GM23338 (cell line): ENCODE results near the gene CHRD. TPM values are rescaled to one million over a fixed set of nuclear protein-coding genes. Genes with fewer than 3 reads are reported as not detected.

Experiments used
- ATAC-seq: fragments of 200-7000 bp; cut with Tn5 transposase; 3 replicates; pipeline ENCODE4 v1.9.1; 2020
- DNase-seq: peaks from one replicate; pipeline ENCODE4 v3.0.0-alpha.2; 2015; ENCODE audit warnings: low spot score
- H2AFZ ChIP-seq: fragments of 200-600 bp; sonication (generic); 2 replicates; pipeline ENCODE4 v1.8.0; 2016; ENCODE audit warnings: antibody characterized with exemption, mild to moderate bottlenecking, moderate library complexity
- H3F3A ChIP-seq: fragments of 200-600 bp; sonication (generic); replicated peaks from 2 replicates; pipeline ENCODE4 v1.8.0; 2017; ENCODE audit warnings: antibody characterized with exemption, mixed run types, low read depth
- H3K27ac ChIP-seq: fragments of 200-600 bp; sonication (generic); 2 replicates; pipeline ENCODE4 v1.6.1; 2016; ENCODE audit warnings: low read depth
- H3K27me3 ChIP-seq: fragments of 200-600 bp; sonication (generic); 2 replicates; pipeline ENCODE4 v1.8.0; 2016; ENCODE audit warnings: mild to moderate bottlenecking, mixed run types, moderate library complexity; ENCODE audit not compliant: insufficient read depth
- H3K36me3 ChIP-seq: fragments of 200-600 bp; sonication (generic); 2 replicates; pipeline ENCODE4 v1.8.0; 2016; ENCODE audit warnings: mild to moderate bottlenecking; ENCODE audit not compliant: insufficient read depth
- H3K4me1 ChIP-seq: fragments of 200-600 bp; sonication (generic); 2 replicates; pipeline ENCODE4 v1.8.0; 2016; ENCODE audit warnings: mild to moderate bottlenecking, moderate library complexity; ENCODE audit not compliant: insufficient read depth
- H3K4me2 ChIP-seq: fragments of 200-600 bp; sonication (generic); 2 replicates; pipeline ENCODE4 v1.7.1; 2017; ENCODE audit warnings: mixed run types
- H3K4me3 ChIP-seq: fragments of 200-600 bp; sonication (generic); 2 replicates; pipeline ENCODE4 v1.6.1; 2016; ENCODE audit warnings: mixed run types
- H3K79me2 ChIP-seq: fragments of 200-600 bp; sonication (generic); replicated peaks from 2 replicates; pipeline ENCODE4 v1.8.0; 2017; ENCODE audit warnings: mild to moderate bottlenecking; ENCODE audit not compliant: insufficient read depth
- H3K9me2 ChIP-seq: fragments of 200-600 bp; sonication (generic); 2 replicates; pipeline ENCODE4 v1.8.0; 2017; ENCODE audit not compliant: insufficient read depth
- H4K20me1 ChIP-seq: fragments of 200-600 bp; sonication (generic); replicated peaks from 2 replicates; pipeline ENCODE4 v1.8.0; 2017; ENCODE audit warnings: mild to moderate bottlenecking; ENCODE audit not compliant: insufficient read depth
- H3K27ac Mint-ChIP-seq: 2 replicates; pipeline ENCODE4 v1.8.0; 2020; ENCODE audit warnings: inconsistent platforms, mild to moderate bottlenecking, moderate library complexity, mixed read lengths
- H3K27me3 Mint-ChIP-seq: 3 replicates; pipeline ENCODE4 v1.8.0; 2022; ENCODE audit warnings: low read depth, mild to moderate bottlenecking, moderate library complexity, mixed read lengths, inconsistent platforms; ENCODE audit not compliant: insufficient read depth, poor library complexity
- H3K36me3 Mint-ChIP-seq: 3 replicates; pipeline ENCODE4 v1.8.0; 2021; ENCODE audit warnings: low read depth, mild to moderate bottlenecking, inconsistent platforms, moderate library complexity, mixed read lengths
- H3K4me1 Mint-ChIP-seq: 3 replicates; pipeline ENCODE4 v1.8.0; 2020; ENCODE audit warnings: mild to moderate bottlenecking, inconsistent platforms, mixed read lengths
- H3K4me3 Mint-ChIP-seq: 3 replicates; pipeline ENCODE4 v1.8.0; 2021; ENCODE audit warnings: moderate library complexity, mild to moderate bottlenecking, inconsistent platforms, mixed read lengths
- H3K9me3 Mint-ChIP-seq: 3 replicates; pipeline ENCODE4 v1.8.0; 2020; ENCODE audit warnings: moderate library complexity, mild to moderate bottlenecking, inconsistent platforms, mixed read lengths
- CREB1 ChIP-seq: fragments of 250-450 bp; sonication (Bioruptor Pico); IDR thresholded peaks from 2 replicates; pipeline ENCODE4 v1.5.0; 2020; ENCODE audit warnings: low read depth, mild to moderate bottlenecking, moderate library complexity
- CTCF ChIP-seq, 2 experiments: fragments of 200-600 bp in 1 of 2; sonication (generic) in 1 of 2; conservative IDR thresholded peaks; 2 replicates each; pipeline versions ENCODE4 v1.5.1 to v1.6.1; 2016 to 2017; ENCODE audit warnings: antibody characterized with exemption in 2 of 2, low read depth in 2 of 2, mild to moderate bottlenecking in 2 of 2, moderate library complexity in 1 of 2
- ETS1 ChIP-seq: IDR thresholded peaks from 2 replicates; pipeline ENCODE4 v1.6.1; 2016; ENCODE audit warnings: antibody characterized with exemption
- EZH2 ChIP-seq: fragments of 200-600 bp; sonication (generic); IDR thresholded peaks from one replicate; pipeline ENCODE4 v1.8.0; 2017; ENCODE audit warnings: antibody characterized with exemption, mild to moderate bottlenecking, low read depth; ENCODE audit not compliant: unreplicated experiment
- EZH2phosphoT487 ChIP-seq: fragments of 200-600 bp; sonication (generic); IDR thresholded peaks from one replicate; pipeline ENCODE4 v1.8.1; 2018; ENCODE audit warnings: antibody characterized with exemption; ENCODE audit not compliant: unreplicated experiment
- JUNB ChIP-seq: IDR thresholded peaks from one replicate; pipeline ENCODE4 v1.6.1; 2016; ENCODE audit warnings: antibody characterized with exemption; ENCODE audit not compliant: unreplicated experiment
- NANOG ChIP-seq: IDR thresholded peaks from 2 replicates; pipeline ENCODE4 v1.6.1; 2016; ENCODE audit warnings: antibody characterized with exemption, borderline replicate concordance
- POLR2AphosphoS5 ChIP-seq: IDR thresholded peaks from 2 replicates; pipeline ENCODE4 v1.6.1; 2016; ENCODE audit warnings: antibody characterized with exemption, low read depth
- REST ChIP-seq: IDR thresholded peaks from one replicate; pipeline ENCODE4 v1.6.1; 2018; ENCODE audit warnings: antibody characterized with exemption; ENCODE audit not compliant: unreplicated experiment
- STAT1 ChIP-seq: IDR thresholded peaks from one replicate; pipeline ENCODE4 v1.6.1; 2016; ENCODE audit warnings: antibody characterized with exemption; ENCODE audit not compliant: unreplicated experiment
- ZNF114 ChIP-seq: fragments of 250-450 bp; sonication (Bioruptor Pico); IDR thresholded peaks from 2 replicates; pipeline ENCODE4 v1.5.0; 2020; ENCODE audit warnings: mild to moderate bottlenecking, moderate library complexity
- ZNF331 ChIP-seq: fragments of 250-450 bp; sonication (Bioruptor Pico); IDR thresholded peaks from 2 replicates; pipeline ENCODE4 v1.5.0; 2020; ENCODE audit warnings: low read depth, mild to moderate bottlenecking, moderate library complexity
- ZNF462 ChIP-seq: fragments of 250-450 bp; sonication (Bioruptor Pico); IDR thresholded peaks from 2 replicates; pipeline ENCODE4 v1.5.0; 2020; ENCODE audit warnings: mild to moderate bottlenecking, moderate library complexity
- polyA plus RNA-seq: library from polyadenylated mRNA; unstranded; fragments of >200 nt; fragmentation: Nextera tagmentation; extraction: Ambion mirVana; gene quantifications from 2 replicates; pipeline ENCODE4 v1.2.1, GENCODE V29; 2016
- total RNA-seq: library from RNA; depleted of rRNA; stranded (reverse); fragments of >200 nt; shearing (Covaris generic); gene quantifications from 2 replicates; pipeline ENCODE4 v1.2.3, GENCODE V29; 2014

Gene CHRD
- total and polyA plus RNA-seq, 2 experiments from 2014 or later = 0.34 to 0.66 TPM

GRCh38 chr3:184339001-184339400, 40.9 kb upstream of the CHRD start:
- no peaks in the 10 kb centered on the region for H3K9me2 ChIP-seq
- peaks cover 32% of the 10 kb centered on the region for H3K27me3 Mint-ChIP-seq
- 0 out of 2 replicates have a peak, but pooled peaks cover 4% of the 10 kb centered on the region for H3K36me3 ChIP-seq
- peak overlapping the region; percentile 90 for H3K4me2 ChIP-seq
- peak overlapping the region; percentile 59 for H3K4me3 Mint-ChIP-seq
- peaks cover 17% of the 10 kb centered on the region for H4K20me1 ChIP-seq
- H3K4me3 ChIP-seq = peak overlapping the region; percentile 57
- H3K27ac ChIP-seq = no peak overlapping the region
- peaks cover 27% of the 10 kb centered on the region for H3K36me3 Mint-ChIP-seq
- no peaks in the 10 kb centered on the region for H3K27me3 ChIP-seq
- peaks cover 28% of the 10 kb centered on the region for H3K79me2 ChIP-seq
- peaks cover 26% of the 10 kb centered on the region for H3F3A ChIP-seq
- H3K4me1 Mint-ChIP-seq = peaks cover 42% of the 10 kb centered on the region
- H3K9me3 Mint-ChIP-seq = peaks cover 3% of the 10 kb centered on the region; the same call in 1 of the 3 replicates
- ATAC-seq = no peak
- H3K4me1 ChIP-seq = peaks cover 27% of the 10 kb centered on the region
- H2AFZ ChIP-seq = no peak overlapping the region
- TF ChIP-seq ETS1 = no peak
- TF ChIP-seq CREB1 (CRISPR knock-in tag) = no peak
- no peak for TF ChIP-seq REST
- TF ChIP-seq EZH2 = no peak
- no peak for TF ChIP-seq ZNF114 (CRISPR knock-in tag)
- no peak for TF ChIP-seq CTCF (conservative IDR thresholded peaks at IDR 0.05; ENCODE audit: low read depth in 2 of 2)
- no peak for TF ChIP-seq POLR2AphosphoS5
- TF ChIP-seq ZNF331 (CRISPR knock-in tag) = no peak
- TF ChIP-seq NANOG = no peak
- no peak for TF ChIP-seq ZNF462 (CRISPR knock-in tag)
- no peak for TF ChIP-seq EZH2phosphoT487
- no peak for TF ChIP-seq JUNB
- no peak for TF ChIP-seq STAT1
- DNase-seq = peak; percentile 40
- no peak overlapping the region for H3K27ac Mint-ChIP-seq
